DND-41 (cell line): ENCODE measurements around the gene OR2AT4.

ENCODE experiments used
- ATAC-seq: fragments of 200-7000 bp; cut with Tn5 transposase; 3 replicates; pipeline ENCODE4 v1.9.1; 2021; ENCODE audit warnings: low read depth; ENCODE audit not compliant: insufficient read depth
- DNase-seq: peaks from one replicate; pipeline ENCODE4 v3.0.0-alpha.2; 2020
- H2AFZ ChIP-seq: 2 replicates; pipeline ENCODE4 v1.6.0; 2012; ENCODE audit warnings: low read depth, low read length
- H3K27ac ChIP-seq: 2 replicates; pipeline ENCODE4 v1.5.1; 2012; ENCODE audit warnings: low read length, inconsistent platforms
- H3K27me3 ChIP-seq: fragments of 200-600 bp; sonication (generic); 2 replicates; pipeline ENCODE4 v1.6.0; 2012; ENCODE audit warnings: low read length, mild to moderate bottlenecking, inconsistent platforms; ENCODE audit not compliant: insufficient read depth, poor library complexity
- H3K36me3 ChIP-seq: 2 replicates; pipeline ENCODE4 v1.5.1; 2012; ENCODE audit warnings: low read length, inconsistent platforms; ENCODE audit not compliant: insufficient read depth
- H3K4me1 ChIP-seq: 2 replicates; pipeline ENCODE4 v1.5.1; 2012; ENCODE audit warnings: mild to moderate bottlenecking, low read length; ENCODE audit not compliant: insufficient read depth
- H3K4me2 ChIP-seq: 2 replicates; pipeline ENCODE4 v1.6.0; 2012; ENCODE audit warnings: mild to moderate bottlenecking, moderate library complexity, low read length, inconsistent platforms; ENCODE audit not compliant: insufficient read depth
- H3K4me3 ChIP-seq, 2 experiments: fragments of 200-600 bp in 1 of 2; shearing (Covaris generic) in 1 of 2; 2 replicates each; pipeline ENCODE4 v1.5.1; 2012 to 2016; ENCODE audit warnings: inconsistent platforms in 2 of 2, low read length in 2 of 2, mild to moderate bottlenecking in 2 of 2, low read depth in 1 of 2, moderate library complexity in 1 of 2
- H3K79me2 ChIP-seq: 2 replicates; pipeline ENCODE4 v1.6.0; 2012; ENCODE audit warnings: low read length, inconsistent platforms; ENCODE audit not compliant: insufficient read depth
- H3K9ac ChIP-seq: 2 replicates; pipeline ENCODE4 v1.6.0; 2012; ENCODE audit warnings: low read depth, mild to moderate bottlenecking, inconsistent platforms, low read length, moderate library complexity
- H3K9me3 ChIP-seq: 2 replicates; pipeline ENCODE4 v1.5.1; 2012; ENCODE audit warnings: low read length, moderate library complexity, mild to moderate bottlenecking, inconsistent platforms; ENCODE audit not compliant: insufficient read depth, severe bottlenecking
- H4K20me1 ChIP-seq: 2 replicates; pipeline ENCODE4 v1.6.0; 2012; ENCODE audit warnings: low read length; ENCODE audit not compliant: insufficient read depth
- EZH2 ChIP-seq: IDR thresholded peaks from 3 replicates; pipeline ENCODE4 v1.6.1; 2012; ENCODE audit warnings: borderline replicate concordance, low read depth, mild to moderate bottlenecking, moderate library complexity, low read length, inconsistent platforms; ENCODE audit not compliant: severe bottlenecking
- TF ChIP-seq, protein P1 (sequence below): IDR thresholded peaks from 2 replicates; pipeline ENCODE4 v1.5.1; 2012; ENCODE audit warnings: borderline replicate concordance, low read length, moderate library complexity, mild to moderate bottlenecking; ENCODE audit not compliant: poor library complexity, severe bottlenecking; ENCODE audit errors: extremely low read depth

OR2AT4 gene

DNA sequence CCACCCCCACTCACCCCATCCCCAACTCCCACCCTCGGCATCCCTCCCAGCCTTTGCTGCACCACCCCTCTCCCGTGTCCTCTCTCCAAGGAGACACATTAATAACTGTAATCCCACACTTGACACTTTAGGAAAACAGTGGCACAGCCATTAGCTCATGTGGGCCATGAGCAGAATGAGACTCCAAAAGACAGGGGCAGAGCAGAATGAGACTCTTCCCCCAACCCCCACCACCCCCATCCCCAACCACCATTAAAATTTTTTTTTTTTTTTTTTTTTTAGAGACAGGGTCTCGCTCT, 48.0 kb upstream of the OR2AT4 start:
- Histone ChIP-seq H3K9me3 (no peaks in the 10 kb centered on the region), H2AFZ (no peak overlapping the region), H3K27ac (no peak overlapping the region), H3K4me3 (no peak overlapping the region), H3K4me2 (no peak overlapping the region), H4K20me1 (no peaks in the 10 kb centered on the region), H3K9ac (0 out of 2 replicates have a peak overlapping the region, but pooled peaks have one; percentile 12), H3K36me3 (no peaks in the 10 kb centered on the region), H3K4me1 (peaks cover 33% of the 10 kb centered on the region), H3K27me3 (no peaks in the 10 kb centered on the region), H3K79me2 (no peaks in the 10 kb centered on the region)
- no peak for ATAC-seq
- DNase-seq, result no peak
- TF ChIP-seq, protein P1, sequence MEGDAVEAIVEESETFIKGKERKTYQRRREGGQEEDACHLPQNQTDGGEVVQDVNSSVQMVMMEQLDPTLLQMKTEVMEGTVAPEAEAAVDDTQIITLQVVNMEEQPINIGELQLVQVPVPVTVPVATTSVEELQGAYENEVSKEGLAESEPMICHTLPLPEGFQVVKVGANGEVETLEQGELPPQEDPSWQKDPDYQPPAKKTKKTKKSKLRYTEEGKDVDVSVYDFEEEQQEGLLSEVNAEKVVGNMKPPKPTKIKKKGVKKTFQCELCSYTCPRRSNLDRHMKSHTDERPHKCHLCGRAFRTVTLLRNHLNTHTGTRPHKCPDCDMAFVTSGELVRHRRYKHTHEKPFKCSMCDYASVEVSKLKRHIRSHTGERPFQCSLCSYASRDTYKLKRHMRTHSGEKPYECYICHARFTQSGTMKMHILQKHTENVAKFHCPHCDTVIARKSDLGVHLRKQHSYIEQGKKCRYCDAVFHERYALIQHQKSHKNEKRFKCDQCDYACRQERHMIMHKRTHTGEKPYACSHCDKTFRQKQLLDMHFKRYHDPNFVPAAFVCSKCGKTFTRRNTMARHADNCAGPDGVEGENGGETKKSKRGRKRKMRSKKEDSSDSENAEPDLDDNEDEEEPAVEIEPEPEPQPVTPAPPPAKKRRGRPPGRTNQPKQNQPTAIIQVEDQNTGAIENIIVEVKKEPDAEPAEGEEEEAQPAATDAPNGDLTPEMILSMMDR, result no peak
- no peak for TF ChIP-seq EZH2

DNA sequence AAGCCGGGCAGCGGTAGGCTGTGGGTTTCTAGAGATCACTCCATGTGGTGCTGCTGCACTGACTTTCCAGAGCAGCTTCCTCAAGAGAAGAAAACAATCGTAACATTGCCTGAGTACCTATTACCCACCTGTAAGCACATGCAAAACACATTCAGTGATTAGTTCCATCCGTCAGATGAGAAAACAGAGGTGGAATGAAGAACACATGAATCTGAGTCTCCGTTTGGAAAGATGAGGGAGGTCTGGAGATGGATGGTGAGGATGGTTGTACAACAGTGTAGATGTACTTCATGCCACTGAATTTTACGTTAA, 46.7 kb upstream of the OR2AT4 start:
- no peak overlapping the region for H3K4me3 ChIP-seq
- no peaks in the 10 kb centered on the region for H3K36me3 ChIP-seq
- H3K9ac ChIP-seq, result peak overlapping the region; percentile 0; the same call in 1 of the 2 replicates
- H3K27ac ChIP-seq, result peak overlapping the region; percentile 66
- no peak overlapping the region for H2AFZ ChIP-seq
- H3K4me2 ChIP-seq, result peak overlapping the region; percentile 50
- no peaks in the 10 kb centered on the region for H3K27me3 ChIP-seq
- no peak for TF ChIP-seq EZH2
- TF ChIP-seq, protein P1, result no peak
- H3K79me2 ChIP-seq, result no peaks in the 10 kb centered on the region
- H3K9me3 ChIP-seq, result no peaks in the 10 kb centered on the region
- no peak for ATAC-seq
- DNase-seq, result no peak
- H4K20me1 ChIP-seq, result no peaks in the 10 kb centered on the region
- H3K4me1 ChIP-seq, result peaks cover 33% of the 10 kb centered on the region

DNA sequence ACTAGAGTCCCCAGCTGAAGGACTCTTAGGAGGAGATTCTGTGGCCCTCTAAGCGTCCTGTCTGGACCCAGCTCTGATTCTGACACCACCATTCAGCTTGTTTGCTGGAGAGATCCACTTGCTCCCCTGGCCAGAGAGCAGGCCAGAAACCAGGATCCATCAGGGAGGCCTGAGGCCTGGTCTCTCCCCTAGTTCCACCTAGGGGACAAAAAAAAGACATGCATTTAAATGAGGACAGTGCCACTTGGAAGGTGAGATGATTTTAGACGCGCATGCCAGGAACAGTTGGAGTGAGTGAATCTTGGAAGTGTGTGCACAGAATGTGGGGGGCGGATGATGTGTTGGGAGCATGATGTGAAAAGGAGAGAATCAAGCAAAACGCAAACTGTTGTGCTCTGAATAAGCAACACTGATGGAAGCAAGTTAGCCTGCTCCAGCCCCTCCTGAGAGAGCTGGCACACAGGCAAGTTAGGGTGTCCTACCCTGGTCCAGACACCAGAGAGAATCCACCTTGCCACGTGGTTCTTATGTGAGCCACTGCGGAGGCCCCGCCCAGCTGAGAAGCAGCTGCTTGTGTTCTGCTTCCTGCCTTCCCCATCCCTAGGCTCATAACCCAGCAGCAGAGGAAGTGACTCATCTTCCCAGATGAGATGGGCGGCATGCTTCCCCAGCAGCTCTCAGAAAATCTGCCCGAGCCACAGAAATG, 46.2 kb upstream of the OR2AT4 start:
- H3K4me1 ChIP-seq, result peaks cover 33% of the 10 kb centered on the region
- no peaks in the 10 kb centered on the region for H3K79me2 ChIP-seq
- H3K4me2 ChIP-seq, result peak overlapping the region; percentile 50; the same call in 1 of the 2 replicates
- H3K9ac ChIP-seq, result 0 out of 2 replicates have a peak overlapping the region, but pooled peaks have one; percentile 10
- no peaks in the 10 kb centered on the region for H3K9me3 ChIP-seq
- ATAC-seq (peak; percentile 96), DNase-seq (peak; percentile 94)
- no peaks in the 10 kb centered on the region for H3K36me3 ChIP-seq
- peaks cover 3% of the 10 kb centered on the region for H3K27me3 ChIP-seq
- TF ChIP-seq, protein P1, result no peak
- peak overlapping the region; percentile 67 for H3K27ac ChIP-seq
- H4K20me1 ChIP-seq, result no peaks in the 10 kb centered on the region
- peak overlapping the region; percentile 59; the same call in 1 of the 2 replicates for H2AFZ ChIP-seq
- no peak overlapping the region for H3K4me3 ChIP-seq

DNA sequence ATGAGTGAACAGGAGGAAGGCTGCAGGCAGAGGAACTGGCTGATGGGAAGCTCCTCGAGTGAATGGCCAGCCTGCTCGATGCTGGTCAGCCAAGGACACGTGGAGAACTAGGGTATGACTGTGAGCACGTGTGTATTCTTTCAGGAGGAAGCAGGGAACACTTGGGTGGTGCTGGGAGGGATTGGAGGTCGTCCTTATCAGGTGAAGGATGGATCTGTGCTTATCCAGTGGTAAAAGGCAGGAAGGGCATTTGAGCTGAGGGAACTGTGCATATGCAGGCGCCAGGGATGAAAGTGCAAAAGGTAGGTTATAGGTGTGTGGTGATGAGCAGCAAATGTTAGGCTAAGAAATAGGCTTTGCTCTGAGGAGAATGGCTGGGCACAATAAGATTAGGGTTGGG, 44.5 kb upstream of the OR2AT4 start:
- no peaks in the 10 kb centered on the region for H3K9me3 ChIP-seq
- no peak overlapping the region for H3K27ac ChIP-seq
- H3K4me2 ChIP-seq, result no peak overlapping the region
- TF ChIP-seq, protein P1, result no peak
- no peak for TF ChIP-seq EZH2
- H3K4me1 ChIP-seq, result peaks cover 33% of the 10 kb centered on the region
- peaks cover 5% of the 10 kb centered on the region for H3K27me3 ChIP-seq
- ATAC-seq (no peak), DNase-seq (no peak)
- H3K9ac ChIP-seq, result no peak overlapping the region
- no peak overlapping the region for H3K4me3 ChIP-seq
- no peaks in the 10 kb centered on the region for H4K20me1 ChIP-seq
- H2AFZ ChIP-seq, result no peak overlapping the region
- no peaks in the 10 kb centered on the region for H3K79me2 ChIP-seq
- no peaks in the 10 kb centered on the region for H3K36me3 ChIP-seq
